HepG2 (cell line): ENCODE measurements around the gene FAM53B. TPM values are rescaled to one million over a fixed set of nuclear protein-coding genes. Genes with fewer than 3 reads are reported as not detected.
A peak's percentile ranks its signal among the peaks of the same experiment; 100 is the strongest.

Experiments
- ATAC-seq: fragments of 200-7000 bp; cut with Tn5 transposase; 3 replicates; pipeline ENCODE4 v1.9.1; 2020; ENCODE audit warnings: mild to moderate bottlenecking, moderate library complexity
- BruUV-seq: library from RNA; stranded (reverse); fragments of 400-500 nt; replicated peaks from 2 replicates; lab custom pipeline; 2021; lab: Mats Ljungman, UMichigan
- CTCF ChIA-PET: fragments of 300-600 bp; formaldehyde crosslinking; extraction: SDS; loops from one replicate; lab custom pipeline; 2021; ENCODE audit warnings: low total read pairs, inconsistent platforms, low intra/inter-chr PET ratio; lab: Yijun Ruan, JAX
- POLR2A ChIA-PET: fragments of 350-600 bp; sonication (Branson Sonifier 250); formaldehyde crosslinking; loops from one replicate; lab custom pipeline; 2020; ENCODE audit warnings: antibody characterized with exemption, inconsistent platforms; lab: Yijun Ruan, JAX
- DNase-seq: peaks from one replicate; pipeline ENCODE4 v3.0.0-alpha.2; 2015; ENCODE audit warnings: low spot score
- FAIRE-seq: peaks from 3 replicates; lab custom pipeline; 2011; peaks lifted over from hg19 to GRCh38; lab: Jason Lieb, UNC
- H2AFZ ChIP-seq: one replicate; pipeline ENCODE4 v1.6.1; 2011; ENCODE audit warnings: low read length, inconsistent platforms
- H3K27ac ChIP-seq: fragments of 300-600 bp; 3 replicates; pipeline ENCODE4 v1.8.0; 2011; ENCODE audit warnings: mixed run types, mild to moderate bottlenecking, mixed read lengths, low read length, inconsistent platforms; ENCODE audit not compliant: insufficient read depth; ENCODE audit errors: extremely low read length
- H3K27me3 ChIP-seq, 2 experiments: fragments of 200-600 bp in 1 of 2; 2 replicates in 1 of 2; 3 replicates in 1 of 2; pipeline versions ENCODE4 v1.6.0 to v1.8.0; 2011; ENCODE audit warnings: low read length in 2 of 2, mild to moderate bottlenecking in 2 of 2, moderate library complexity in 2 of 2, inconsistent platforms in 1 of 2; ENCODE audit not compliant: insufficient read depth in 2 of 2, control insufficient read depth in 1 of 2
- H3K36me3 ChIP-seq, 2 experiments: fragments of 200-600 bp in 1 of 2; replicated peaks in 1 of 2; 2 replicates in 1 of 2; 3 replicates in 1 of 2; pipeline versions ENCODE4 v1.5.1 to v1.8.0; 2011; ENCODE audit warnings: low read length in 2 of 2, inconsistent platforms in 1 of 2; ENCODE audit not compliant: insufficient read depth in 2 of 2, control insufficient read depth in 1 of 2
- H3K4me1 ChIP-seq: 2 replicates; pipeline ENCODE4 v1.5.1; 2012; ENCODE audit warnings: low read length, inconsistent platforms; ENCODE audit not compliant: insufficient read depth
- H3K4me2 ChIP-seq: 2 replicates; pipeline ENCODE4 v1.6.0; 2011; ENCODE audit warnings: low read depth, low read length, inconsistent platforms
- H3K4me3 ChIP-seq, 3 experiments: fragments of 200-600 bp in 1 of 3; sonication (generic), shearing (Covaris generic) in 1 of 3; replicated peaks in 1 of 3; 2 replicates each; pipeline ENCODE4 v1.5.1; 2011 to 2016; ENCODE audit warnings: low read length in 3 of 3, inconsistent platforms in 2 of 3, low read depth in 2 of 3, mild to moderate bottlenecking in 2 of 3, control low read depth in 1 of 3, mixed read lengths in 1 of 3; ENCODE audit not compliant: insufficient read depth in 1 of 3
- H3K79me2 ChIP-seq: one replicate; pipeline ENCODE4 v1.6.1; 2011; ENCODE audit warnings: low read length, inconsistent platforms; ENCODE audit not compliant: insufficient read depth
- H3K9ac ChIP-seq: 2 replicates; pipeline ENCODE4 v1.6.0; 2011; ENCODE audit warnings: mild to moderate bottlenecking, low read depth, low read length, inconsistent platforms; ENCODE audit not compliant: insufficient read depth
- H3K9me3 ChIP-seq: 2 replicates; pipeline ENCODE4 v1.5.1; 2012; ENCODE audit warnings: mild to moderate bottlenecking, low read length
- H4K20me1 ChIP-seq: 2 replicates; pipeline ENCODE4 v1.6.0; 2011; ENCODE audit warnings: inconsistent platforms, mild to moderate bottlenecking, low read length, moderate library complexity; ENCODE audit not compliant: insufficient read depth
- ZMAT3 ChIP-seq: sonication (generic); formaldehyde crosslinking; conservative IDR thresholded peaks from 2 replicates; pipeline ENCODE4 v1.7.0; 2021; ENCODE audit warnings: missing genetic modification reagents
- ZNF503 ChIP-seq: sonication (generic); formaldehyde crosslinking; IDR thresholded peaks from 2 replicates; pipeline ENCODE4 v1.4.0; 2020; ENCODE audit warnings: missing genetic modification reagents
- WGBS: methylation state at CpG from one replicate; pipeline ENCODE4 v1.1.6; 2017; ENCODE audit warnings: low lambda C conversion rate; 5-methylcytosine and 5-hydroxymethylcytosine counted together
- in situ Hi-C: cut with HindIII; loops from 2 replicates; pipeline ENCODE4 v1.10.0; 2017; ENCODE audit warnings: low pct_unique_long_range_greater_than_20kb; ENCODE audit not compliant: extremely low pct_ligation_motif_present
- intact Hi-C: fragments of 100-400 bp; cut with micrococcal nuclease; formaldehyde crosslinking; loops from one replicate; pipeline ENCODE4 v1.10.0; 2022; ENCODE audit not compliant: unreplicated experiment
- polyA plus RNA-seq, 8 experiments: library from polyadenylated mRNA; depleted of rRNA in 3 of 8; stranded (reverse) in 7 of 8; unstranded in 1 of 8; fragments of >200 nt; fragmentation: Illumina TruSeq in 4 of 8; extraction: Trizol in 4 of 8; gene quantifications; 2 replicates each; pipeline versions ENCODE4 v1.2.1 to v1.2.3, GENCODE V29; 2011 to 2016; ENCODE audit warnings: low read depth in 4 of 8, missing spikeins in 1 of 8, mixed read lengths in 1 of 8; ENCODE audit not compliant: insufficient read depth in 1 of 8
- total RNA-seq, 5 experiments: library from RNA; depleted of rRNA; stranded (reverse); fragments of >200 nt; fragmentation: Illumina TruSeq; extraction: Trizol; gene quantifications; 2 replicates each; pipeline ENCODE4 v1.2.3, GENCODE V29; 2016; ENCODE audit warnings: low read depth in 1 of 5
- TF ChIP-seq, protein P1 (sequence below), 2 experiments: fragments of 450-650 bp in 1 of 2; sonication (generic) in 1 of 2; formaldehyde crosslinking in 1 of 2; IDR thresholded peaks; 2 replicates each; pipeline versions ENCODE4 v1.6.1 to v1.8.0; 2016 to 2022; ENCODE audit warnings: antibody characterized with exemption in 1 of 2, mild to moderate bottlenecking in 1 of 2, missing genetic modification reagents in 1 of 2

The FAM53B gene
- total and polyA plus RNA-seq, 2 of the 13 experiments (the other 11 are each of a cell fraction or from before 2014, with no cell fraction given): 6.4 to 19.3 TPM

GRCh38 chr10:124730790-124731189, 13.4 kb downstream of the FAM53B start:
- no peak for FAIRE-seq
- H3K27me3 ChIP-seq: no peaks in the 10 kb centered on the region
- H3K27ac ChIP-seq: no peak overlapping the region
- no peak overlapping the region for H3K9ac ChIP-seq
- DNase-seq: no peak
- no peak overlapping the region for H2AFZ ChIP-seq
- POLR2A ChIA-PET: no interaction called here
- CTCF ChIA-PET: no interaction called here
- H3K9me3 ChIP-seq: no peaks in the 10 kb centered on the region
- peaks cover 10% of the 10 kb centered on the region; the same call in 1 of the 2 replicates for H3K4me1 ChIP-seq
- intact Hi-C loops: no loop called here
- WGBS: 81% methylated on average over 3 of the region's 3 CpGs
- peaks cover under 1% of the 10 kb centered on the region; the same call in 1 of the 2 replicates for H4K20me1 ChIP-seq
- no peak for ATAC-seq
- H3K4me3 ChIP-seq: no peak overlapping the region
- H3K79me2 ChIP-seq: peaks cover 47% of the 10 kb centered on the region
- peaks cover 3 to 7% of the 10 kb centered on the region in 2 experiments; a peak in 3 of 5 replicates for H3K36me3 ChIP-seq
- in situ Hi-C loops: no loop called here
- no peak overlapping the region for H3K4me2 ChIP-seq
- TF ChIP-seq ZMAT3 (CRISPR knock-in tag) (no peak), ZNF503 (no peak)
- TF ChIP-seq, protein P1, sequence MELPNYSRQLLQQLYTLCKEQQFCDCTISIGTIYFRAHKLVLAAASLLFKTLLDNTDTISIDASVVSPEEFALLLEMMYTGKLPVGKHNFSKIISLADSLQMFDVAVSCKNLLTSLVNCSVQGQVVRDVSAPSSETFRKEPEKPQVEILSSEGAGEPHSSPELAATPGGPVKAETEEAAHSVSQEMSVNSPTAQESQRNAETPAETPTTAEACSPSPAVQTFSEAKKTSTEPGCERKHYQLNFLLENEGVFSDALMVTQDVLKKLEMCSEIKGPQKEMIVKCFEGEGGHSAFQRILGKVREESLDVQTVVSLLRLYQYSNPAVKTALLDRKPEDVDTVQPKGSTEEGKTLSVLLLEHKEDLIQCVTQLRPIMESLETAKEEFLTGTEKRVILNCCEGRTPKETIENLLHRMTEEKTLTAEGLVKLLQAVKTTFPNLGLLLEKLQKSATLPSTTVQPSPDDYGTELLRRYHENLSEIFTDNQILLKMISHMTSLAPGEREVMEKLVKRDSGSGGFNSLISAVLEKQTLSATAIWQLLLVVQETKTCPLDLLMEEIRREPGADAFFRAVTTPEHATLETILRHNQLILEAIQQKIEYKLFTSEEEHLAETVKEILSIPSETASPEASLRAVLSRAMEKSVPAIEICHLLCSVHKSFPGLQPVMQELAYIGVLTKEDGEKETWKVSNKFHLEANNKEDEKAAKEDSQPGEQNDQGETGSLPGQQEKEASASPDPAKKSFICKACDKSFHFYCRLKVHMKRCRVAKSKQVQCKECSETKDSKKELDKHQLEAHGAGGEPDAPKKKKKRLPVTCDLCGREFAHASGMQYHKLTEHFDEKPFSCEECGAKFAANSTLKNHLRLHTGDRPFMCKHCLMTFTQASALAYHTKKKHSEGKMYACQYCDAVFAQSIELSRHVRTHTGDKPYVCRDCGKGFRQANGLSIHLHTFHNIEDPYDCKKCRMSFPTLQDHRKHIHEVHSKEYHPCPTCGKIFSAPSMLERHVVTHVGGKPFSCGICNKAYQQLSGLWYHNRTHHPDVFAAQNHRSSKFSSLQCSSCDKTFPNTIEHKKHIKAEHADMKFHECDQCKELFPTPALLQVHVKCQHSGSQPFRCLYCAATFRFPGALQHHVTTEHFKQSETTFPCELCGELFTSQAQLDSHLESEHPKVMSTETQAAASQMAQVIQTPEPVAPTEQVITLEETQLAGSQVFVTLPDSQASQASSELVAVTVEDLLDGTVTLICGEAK (IDR thresholded peaks at IDR 0.05): peak; percentile 62
- TF ChIP-seq, protein P1 (CRISPR knock-in tag; IDR thresholded peaks at IDR 0.05): peak; percentile 92
- no TSS peak for BruUV-seq
